Raji (cell line): ENCODE measurements around the gene MYL9.

Experiments used
- POLR2A ChIP-seq: IDR thresholded peaks from 2 replicates; pipeline ENCODE4 v1.6.1; 2011; ENCODE audit warnings: low read depth, low read length, control low read depth; ENCODE audit not compliant: insufficient read depth

MYL9 gene

DNA sequence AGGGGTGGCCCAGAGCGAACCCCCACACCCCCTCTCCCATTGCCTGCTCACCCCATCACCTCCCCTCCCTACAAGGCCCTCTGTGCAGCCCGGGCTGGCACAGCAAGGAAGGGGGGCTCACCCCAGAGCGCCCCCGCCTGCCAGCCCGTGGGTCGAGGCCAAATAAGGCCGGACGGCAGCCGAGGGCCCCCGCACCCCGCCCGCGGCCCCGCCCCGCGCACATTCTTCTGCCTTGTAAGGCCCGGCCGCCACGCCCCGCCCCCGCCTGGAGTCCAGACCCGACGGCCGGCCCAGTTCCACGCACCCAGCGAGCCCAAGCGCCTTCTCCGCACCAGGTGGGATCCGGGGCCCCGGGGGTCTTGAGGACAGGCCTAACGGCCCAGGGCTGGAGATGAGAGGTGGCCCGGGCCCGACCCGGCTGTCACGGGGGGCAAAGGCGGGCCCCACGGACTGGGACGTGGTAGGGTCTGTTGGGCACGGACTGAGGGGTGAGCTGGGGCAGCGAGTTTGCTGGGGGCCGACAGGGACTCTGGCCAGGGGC, at the start of gene MYL9:
Gene MYL9 (plus strand): TSS at position 293 of the 541 bp plus-strand sequence. CDS start 3,366 bp downstream, outside the sequence.
- no peak for TF ChIP-seq POLR2A

DNA sequence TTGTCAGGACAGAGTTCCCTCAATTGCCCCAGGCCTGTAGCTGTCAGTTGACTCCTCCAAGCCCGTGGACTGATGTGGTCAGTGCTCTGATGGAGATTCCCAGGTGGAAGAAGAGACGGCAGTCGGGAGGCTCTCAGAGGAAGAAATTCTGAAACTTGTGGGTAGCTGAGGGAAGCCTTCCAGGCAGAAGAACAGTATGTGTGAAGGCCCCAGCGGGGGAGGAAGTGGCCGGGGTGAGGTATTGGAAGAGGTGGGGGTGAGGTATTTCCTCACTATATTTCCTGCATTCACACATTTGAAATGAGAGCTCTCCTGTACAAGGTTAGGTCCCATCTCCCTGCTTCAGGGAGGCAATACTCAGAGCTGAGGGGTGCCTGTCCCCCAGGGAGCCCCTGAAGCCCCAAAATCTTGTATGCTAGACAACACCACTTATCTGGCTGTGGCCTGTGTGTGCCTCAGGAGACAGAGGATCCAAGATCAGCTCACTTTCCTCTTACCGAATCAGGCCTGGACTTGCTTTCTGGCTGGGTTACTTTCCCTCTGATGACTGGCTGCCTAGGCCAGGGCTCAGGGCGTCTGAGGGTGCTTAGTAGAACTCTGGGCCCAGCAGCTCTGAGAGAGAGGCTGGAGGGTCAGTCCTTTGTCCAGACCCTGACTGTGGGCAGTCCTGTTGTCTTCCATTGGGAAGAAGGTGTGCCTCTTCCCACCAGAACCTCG, 49.3 kb upstream of the MYL9 start:
- TF ChIP-seq POLR2A: no peak

DNA sequence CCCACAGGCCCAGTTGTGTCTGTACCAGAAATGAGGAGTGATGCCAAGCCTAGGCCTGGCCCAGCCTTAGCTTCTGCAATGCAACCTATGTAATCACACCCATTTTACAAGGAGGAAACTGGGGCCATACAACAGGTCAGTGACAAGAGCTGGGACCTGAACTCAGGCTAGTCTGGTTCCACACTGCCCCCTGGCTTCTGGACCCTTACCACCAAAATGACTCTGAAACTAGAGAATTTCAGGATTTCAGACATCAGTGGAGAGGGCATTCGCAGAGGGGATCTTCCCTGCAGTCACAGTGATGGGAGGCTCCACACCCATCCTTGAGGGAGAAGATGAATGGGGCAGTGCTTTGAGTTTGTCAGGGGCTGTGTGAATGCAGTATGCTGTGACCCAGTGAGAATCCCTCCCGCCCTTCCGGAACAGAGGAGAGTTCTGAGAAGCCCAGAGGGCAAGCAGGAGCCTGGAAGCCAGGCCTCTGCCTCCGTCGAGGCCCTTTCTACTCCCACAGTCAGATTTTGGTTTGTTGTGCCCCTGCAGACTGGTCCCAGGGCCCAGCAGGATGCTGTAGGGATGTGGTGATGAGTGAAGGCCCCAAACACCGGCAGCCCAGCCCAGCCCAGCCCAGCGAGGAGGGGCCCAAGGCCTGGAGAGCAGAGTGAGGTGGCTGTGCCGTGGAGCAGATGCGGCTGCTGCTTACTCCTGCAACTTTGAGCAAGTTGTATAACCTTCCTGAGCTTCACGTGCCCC, 48.1 kb upstream of the MYL9 start:
- no peak for TF ChIP-seq POLR2A

DNA sequence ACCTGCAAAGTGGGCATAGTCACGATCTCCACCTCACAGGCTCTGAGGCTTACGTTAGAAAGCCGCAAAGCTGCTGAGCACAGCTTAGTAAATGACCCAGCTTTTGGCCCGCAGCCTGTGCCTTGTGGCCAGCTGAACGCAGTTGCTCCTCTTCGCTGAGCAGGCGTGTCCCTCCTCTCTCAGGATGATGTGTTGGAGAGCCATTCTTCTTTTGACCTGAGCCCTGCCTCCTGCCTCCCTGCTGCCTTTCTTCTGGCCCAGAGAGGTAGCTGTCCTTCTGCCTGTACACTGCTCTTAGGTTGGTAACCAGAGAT, 47.6 kb upstream of the MYL9 start:
- TF ChIP-seq POLR2A: no peak

DNA sequence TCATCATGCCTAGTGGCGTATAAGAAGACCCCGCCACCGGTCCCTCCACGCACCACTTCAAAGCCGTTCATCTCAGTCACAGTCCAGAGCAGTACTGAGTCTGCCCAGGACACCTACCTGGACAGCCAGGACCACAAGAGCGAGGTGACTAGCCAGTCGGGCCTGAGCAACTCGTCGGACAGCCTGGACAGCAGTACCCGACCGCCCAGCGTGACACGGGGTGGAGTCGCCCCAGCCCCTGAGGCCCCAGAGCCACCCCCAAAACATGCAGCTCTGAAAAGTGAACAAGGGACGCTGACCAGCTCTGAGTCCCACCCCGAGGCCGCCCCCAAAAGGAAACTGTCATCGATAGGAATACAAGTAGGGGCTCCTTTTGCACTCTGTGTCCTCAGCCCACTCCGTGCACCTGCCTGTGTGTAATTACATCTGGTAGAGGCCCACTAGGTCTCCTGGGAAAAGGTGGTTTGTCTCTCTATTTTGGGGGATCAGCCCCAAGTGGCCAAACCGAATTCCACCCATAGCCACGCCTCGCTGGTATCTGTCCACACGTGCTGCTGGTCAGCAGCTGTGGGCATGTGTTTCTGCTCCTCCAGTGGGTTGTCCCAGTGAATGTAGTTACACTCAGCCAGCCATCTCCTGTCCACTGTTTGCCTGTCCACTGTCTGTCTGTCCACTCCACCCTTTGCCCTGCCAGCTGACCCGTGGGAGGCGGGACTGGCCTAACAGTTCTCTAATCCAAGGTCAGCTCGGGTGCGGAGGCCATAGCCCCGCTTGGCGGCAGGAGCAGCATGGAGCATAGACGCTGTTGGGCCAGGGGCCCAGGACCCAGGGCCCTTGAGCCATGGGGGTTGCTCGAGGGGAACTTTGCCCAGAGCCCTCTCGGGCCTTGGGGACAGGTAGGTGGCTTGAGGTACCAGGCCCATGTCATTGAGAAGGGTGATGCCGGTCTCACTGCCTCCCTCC, 44.3 kb upstream of the MYL9 start:
- no peak for TF ChIP-seq POLR2A

DNA sequence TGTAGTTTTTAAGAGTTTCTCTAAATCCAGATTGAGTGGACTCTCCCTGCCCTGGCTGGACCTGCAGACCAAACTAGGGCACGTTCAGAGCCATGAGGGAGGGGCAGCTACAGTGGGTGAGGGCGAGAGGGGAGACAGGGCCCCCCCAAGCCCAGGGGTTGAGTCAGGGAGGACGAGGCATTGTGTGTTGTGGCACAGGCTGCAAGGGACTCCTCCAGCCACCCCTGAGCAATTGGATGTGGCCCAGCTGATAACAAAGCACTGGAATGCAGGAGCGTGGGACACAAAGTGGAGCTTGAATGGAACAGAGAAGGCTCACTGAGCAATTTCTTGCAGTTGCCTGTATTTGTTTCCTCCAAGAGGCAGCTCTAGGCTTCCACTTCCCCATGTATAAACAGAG, 43.5 kb upstream of the MYL9 start:
- TF ChIP-seq POLR2A: no peak

DNA sequence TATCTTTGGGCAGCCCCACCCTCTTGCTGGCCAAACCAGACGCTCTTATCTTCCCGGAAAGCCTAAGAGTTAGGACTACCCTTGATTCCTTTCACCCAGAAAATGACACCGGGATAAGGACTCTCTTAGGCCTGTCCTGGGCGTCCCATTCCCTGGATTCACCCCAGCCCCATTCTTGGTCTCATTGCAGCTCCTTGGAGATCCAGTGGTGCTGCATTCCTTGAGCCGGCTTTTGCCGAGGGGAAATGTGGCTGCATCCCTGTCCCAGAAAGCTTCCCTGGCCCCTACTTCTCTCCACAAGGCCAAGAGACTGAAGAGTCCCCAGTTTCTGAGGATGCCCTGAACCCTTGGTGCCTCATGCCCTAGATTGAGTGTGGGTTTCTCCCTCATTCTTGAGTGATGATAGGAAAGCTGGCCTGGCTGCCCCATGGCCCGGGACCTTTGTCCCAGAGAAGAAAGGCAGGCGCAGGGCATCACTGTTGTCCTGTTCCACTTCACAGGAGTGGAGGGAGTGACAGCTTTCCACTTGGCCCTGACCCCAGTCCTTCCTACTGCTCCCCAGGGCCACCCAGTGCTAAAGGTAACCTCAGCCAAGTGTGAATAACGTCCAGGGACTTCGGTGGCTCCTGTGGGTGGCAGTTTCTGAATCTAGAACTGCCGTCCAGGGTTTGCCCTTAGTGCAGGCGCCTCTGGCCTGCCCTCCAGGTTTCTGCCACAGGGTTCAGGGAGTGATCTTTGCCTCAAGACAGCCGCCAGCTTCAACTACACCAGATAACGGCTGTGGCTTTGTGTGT, 42.7 kb upstream of the MYL9 start:
- no peak for TF ChIP-seq POLR2A

DNA sequence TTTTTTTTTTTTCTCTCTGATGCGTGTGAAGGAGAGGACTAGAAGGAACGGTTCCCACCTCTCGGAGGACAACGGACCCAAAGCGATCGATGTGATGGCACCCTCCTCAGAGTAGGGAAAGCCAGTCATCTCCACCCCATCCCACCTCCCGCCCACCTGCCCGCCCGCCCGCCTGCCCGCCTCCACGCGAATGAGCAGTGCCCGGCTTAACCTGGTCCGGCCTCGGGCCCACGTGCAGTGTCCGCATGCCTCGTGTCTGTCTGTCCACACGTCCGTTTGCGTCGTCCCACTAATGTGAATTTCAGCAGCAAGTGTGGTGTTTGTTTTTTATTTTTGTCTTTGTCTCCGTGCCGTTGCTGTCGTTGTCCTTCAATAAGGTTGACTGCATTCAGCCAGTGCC, 42.1 kb upstream of the MYL9 start:
- TF ChIP-seq POLR2A: no peak

DNA sequence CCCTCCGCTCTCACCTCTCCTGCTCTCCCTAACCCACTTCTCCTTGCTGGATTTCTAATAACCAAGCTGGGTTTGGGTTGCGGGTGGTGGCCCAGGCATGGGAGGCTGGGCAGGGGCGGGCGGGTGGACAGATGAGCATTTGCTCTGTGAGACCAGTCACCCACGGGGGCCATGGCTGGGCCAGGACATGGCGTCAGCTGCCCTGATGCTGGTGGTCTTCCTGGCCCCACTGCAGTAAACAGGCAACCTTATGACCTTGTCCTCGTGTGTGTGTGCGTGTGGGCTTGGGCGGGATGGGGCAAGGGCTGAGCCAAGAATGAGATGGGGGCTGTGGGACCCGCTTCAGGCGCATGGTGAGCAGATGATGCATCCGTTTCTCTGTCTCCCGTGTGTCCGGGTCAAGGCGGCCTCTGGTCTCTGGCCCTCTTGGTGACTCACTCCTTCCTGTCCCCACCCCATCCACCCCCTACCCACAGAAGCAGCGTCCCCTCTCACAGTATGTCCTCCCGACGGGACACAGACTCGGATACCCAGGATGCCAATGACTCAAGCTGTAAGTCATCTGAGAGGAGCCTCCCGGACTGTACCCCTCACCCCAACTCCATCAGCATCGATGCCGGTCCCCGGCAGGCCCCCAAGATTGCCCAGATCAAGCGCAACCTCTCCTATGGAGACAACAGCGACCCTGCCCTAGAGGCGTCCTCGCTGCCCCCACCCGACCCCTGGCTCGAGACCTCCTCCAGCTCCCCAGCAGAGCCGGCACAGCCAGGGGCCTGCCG, 41.4 kb upstream of the MYL9 start:
- TF ChIP-seq POLR2A: no peak

DNA sequence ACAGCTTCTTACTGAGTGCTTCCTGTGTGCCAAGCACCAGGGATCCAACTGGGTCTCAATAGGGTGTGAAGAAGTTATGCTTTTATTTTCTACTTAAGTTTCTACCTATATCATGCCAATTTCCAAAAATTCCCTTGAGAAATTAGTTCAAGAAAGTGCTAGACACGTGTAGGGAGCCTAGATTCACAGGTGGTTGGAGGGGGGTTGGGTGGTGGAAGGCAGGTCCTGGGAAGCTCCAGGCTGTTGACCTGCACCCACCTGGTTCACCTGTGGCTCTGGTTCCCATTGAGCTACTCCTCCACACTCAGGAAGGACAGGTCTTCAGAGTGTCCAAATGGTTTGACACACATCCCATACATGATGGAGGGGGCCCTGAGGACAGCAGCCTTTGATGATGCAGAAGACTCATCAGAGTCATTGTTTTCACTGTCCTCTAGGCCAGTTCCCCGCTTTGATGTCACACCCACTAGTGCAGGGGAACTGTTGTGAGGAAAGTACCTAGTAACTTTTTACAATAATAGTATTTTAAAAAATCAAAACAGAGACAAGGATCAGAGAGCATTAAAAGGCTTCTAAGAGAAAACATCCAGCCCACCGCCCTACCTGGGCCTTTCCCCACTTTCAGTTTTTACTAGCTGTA, 39.8 kb upstream of the MYL9 start:
- no peak for TF ChIP-seq POLR2A

DNA sequence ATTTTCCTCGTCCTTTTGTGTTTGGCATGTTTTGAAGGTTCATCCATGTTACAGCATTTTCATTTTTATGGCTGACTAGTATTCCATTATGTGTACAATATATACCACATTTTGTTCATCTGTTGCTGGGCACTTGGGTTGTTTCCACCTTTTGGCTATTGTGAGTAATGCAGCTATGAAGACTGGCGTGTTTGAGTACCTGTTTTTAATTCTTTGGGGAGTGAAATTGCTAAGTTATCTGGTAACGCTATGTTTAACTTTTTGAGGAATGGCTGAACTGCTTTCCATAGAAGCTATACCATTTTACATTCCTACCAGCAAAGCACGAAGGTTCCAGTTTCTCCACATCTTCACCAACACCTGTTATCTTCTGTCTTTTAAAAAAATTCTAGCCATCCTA, 37.0 kb upstream of the MYL9 start:
- TF ChIP-seq POLR2A: no peak

DNA sequence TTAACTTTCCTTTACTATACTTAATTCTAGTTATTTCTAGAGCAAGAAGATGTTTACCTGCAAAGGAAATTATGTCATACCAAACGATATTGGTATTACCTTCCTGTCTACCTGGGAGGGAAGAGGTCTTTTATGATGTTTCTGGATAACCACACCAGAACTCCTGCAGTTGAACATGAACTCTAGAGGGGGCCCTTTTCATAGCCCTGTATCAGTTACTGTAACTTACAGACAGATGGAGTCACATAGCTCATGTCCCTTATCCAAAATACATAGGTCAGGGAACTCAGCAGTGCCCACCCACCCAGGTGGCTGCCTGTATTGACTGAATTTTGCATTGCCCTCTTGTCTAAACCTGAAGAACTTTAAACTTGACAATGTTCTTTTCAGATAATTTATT, 35.1 kb upstream of the MYL9 start:
- no peak for TF ChIP-seq POLR2A

DNA sequence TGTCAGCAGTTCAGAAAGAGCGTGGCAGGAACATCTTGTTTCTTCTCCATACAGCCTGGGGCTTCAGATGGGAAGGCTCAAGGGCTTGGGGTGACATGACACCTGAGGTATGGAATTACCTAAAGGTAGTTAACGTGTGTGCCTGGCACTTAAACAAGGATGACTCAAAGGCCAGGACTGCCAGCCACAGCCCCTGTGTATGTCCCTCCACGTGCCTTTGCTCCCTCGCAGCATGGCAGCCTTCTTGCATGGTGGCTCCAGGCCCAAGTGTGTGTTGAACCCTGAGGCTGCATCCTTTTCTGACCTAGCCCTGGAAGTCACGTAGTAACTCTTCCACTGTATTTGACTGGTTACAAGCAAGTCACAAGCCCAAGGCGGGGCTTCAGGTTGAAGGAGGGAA, 33.6 kb upstream of the MYL9 start:
- no peak for TF ChIP-seq POLR2A
